CD4-positive, alpha-beta T cell treated with Interferon gamma for 1 hour (primary cell): ENCODE data around the gene NUBPL.
A peak's percentile ranks its signal among the peaks of the same experiment; 100 is the strongest.

ENCODE experiments used
- DNase-seq: peaks from one replicate; pipeline ENCODE4 v3.0.0-alpha.2; 2020

Gene NUBPL

GRCh38 chr14:31561155-31561846, at the start of gene NUBPL:
NUBPL (plus strand) TSS chr14:31561404; CDS start chr14:31561440, 36 bp downstream.
- DNase-seq = peak; percentile 96

GRCh38 chr14:31527087-31527486, 34.1 kb upstream of the NUBPL start:
- no peak for DNase-seq

- DNase-seq = no peak
Measured at GRCh38 chr14:31527546-31527945, 33.7 kb upstream of the NUBPL start.

GRCh38 chr14:31529053-31529452, 32.2 kb upstream of the NUBPL start:
- no peak for DNase-seq

- no peak for DNase-seq
Measured at GRCh38 chr14:31530136-31530535, 31.1 kb upstream of the NUBPL start.

- no peak for DNase-seq
Measured at GRCh38 chr14:31536201-31536960, 24.8 kb upstream of the NUBPL start.

GRCh38 chr14:31541702-31542101, 19.5 kb upstream of the NUBPL start:
- DNase-seq = no peak

GRCh38 chr14:31543969-31544799, 17.0 kb upstream of the NUBPL start:
- DNase-seq = no peak

- no peak for DNase-seq
Measured at GRCh38 chr14:31544816-31545215, 16.4 kb upstream of the NUBPL start.

GRCh38 chr14:31545328-31545727, 15.9 kb upstream of the NUBPL start:
- no peak for DNase-seq

GRCh38 chr14:31549817-31550216, 11.4 kb upstream of the NUBPL start:
- DNase-seq = no peak

- no peak for DNase-seq
Measured at GRCh38 chr14:31550589-31550988, 10.6 kb upstream of the NUBPL start.

- DNase-seq = no peak
Measured at GRCh38 chr14:31556191-31556590, 5.0 kb upstream of the NUBPL start.

- DNase-seq = no peak
Measured at GRCh38 chr14:31559939-31560338, 1.3 kb upstream of the NUBPL start.

GRCh38 chr14:31560759-31561154, 447 bp upstream of the NUBPL start:
- no peak for DNase-seq

GRCh38 chr14:31564194-31564593, 3.0 kb downstream of the NUBPL start:
- no peak for DNase-seq

- no peak for DNase-seq
Measured at GRCh38 chr14:31566456-31566855, 5.3 kb downstream of the NUBPL start.

GRCh38 chr14:31567655-31568054, 6.5 kb downstream of the NUBPL start:
- no peak for DNase-seq

GRCh38 chr14:31568161-31568560, 7.0 kb downstream of the NUBPL start:
- no peak for DNase-seq

GRCh38 chr14:31568671-31569070, 7.5 kb downstream of the NUBPL start:
- DNase-seq = no peak

- no peak for DNase-seq
Measured at GRCh38 chr14:31572955-31573354, 11.8 kb downstream of the NUBPL start.

GRCh38 chr14:31576949-31577348, 15.7 kb downstream of the NUBPL start:
- DNase-seq = no peak

GRCh38 chr14:31578266-31578665, 17.1 kb downstream of the NUBPL start:
- DNase-seq = no peak
